ENCODE results near the gene CBX8. TPM values are rescaled to one million over a fixed set of nuclear protein-coding genes. Genes with fewer than 3 reads are reported as not detected.
A peak's percentile ranks its signal among the peaks of the same experiment; 100 is the strongest.

CBX8 gene
- total and polyA plus RNA-seq, 8 donors = 1.6 to 5.7 (median 4.1) TPM

DNA sequence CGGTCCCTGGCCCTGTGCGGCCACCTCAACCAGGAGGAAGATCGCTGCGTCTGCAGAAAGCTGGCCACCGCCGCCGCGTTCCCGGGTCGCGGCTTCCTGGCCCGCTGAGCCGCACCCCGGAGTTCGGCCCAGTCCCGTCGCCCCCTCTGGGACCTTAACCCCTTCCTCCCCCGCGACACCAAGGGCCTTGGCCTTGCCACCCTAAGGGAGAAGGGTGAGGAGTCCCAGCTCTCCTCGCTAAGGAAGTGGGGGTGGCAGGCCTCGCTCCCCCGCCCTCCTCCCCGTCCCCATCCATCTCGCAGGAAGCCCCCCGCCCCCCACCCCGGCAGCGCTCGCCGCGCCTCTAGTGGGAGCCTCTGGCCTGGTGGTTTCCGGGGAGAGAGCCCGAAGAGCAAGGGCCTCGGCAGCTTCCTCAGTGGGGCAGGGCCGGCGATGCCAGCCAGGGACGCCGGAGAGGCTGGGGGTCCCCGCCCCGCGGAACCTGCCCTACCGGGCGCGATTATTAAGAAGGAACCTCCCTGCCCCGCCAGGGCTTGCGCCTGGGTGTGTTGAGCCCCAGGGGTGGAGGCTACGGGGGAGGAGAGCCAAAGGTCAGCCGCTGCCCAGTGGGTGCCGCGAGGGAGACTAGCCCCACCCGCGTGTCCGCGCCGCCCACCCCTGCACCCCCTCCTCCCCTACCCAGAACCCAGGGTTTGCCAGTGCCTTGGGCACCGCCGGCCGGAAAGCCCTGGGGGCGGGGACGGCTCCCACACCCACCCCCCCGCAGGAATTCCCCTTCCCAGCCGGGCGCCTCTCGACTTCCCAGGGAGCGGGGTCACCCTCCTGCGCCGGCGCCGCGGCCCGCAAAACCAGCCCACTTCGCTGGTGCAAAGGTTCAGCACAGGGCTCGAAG is 35.6 kb upstream of the CBX8 start:
- intact Hi-C loops (cut with DNase I) = no loop called here
- Histone ChIP-seq H3K27ac (peak overlapping the region; percentile 55 to 84 (median 72)), H3K4me3 (peak overlapping the region in 2 of 4 donors; percentile 14 to 30), H3K9me3 (no peaks in the 10 kb centered on the region), H3K27me3 (no peaks in the 10 kb centered on the region), H3K36me3 (peaks cover 5 to 14% (median 7%) of the 10 kb centered on the region in 3 donors), H3K4me1 (peaks cover 35 to 45% (median 38%) of the 10 kb centered on the region in 3 donors)
- peak; percentile 52 to 85 (median 62) for DNase-seq
- TF ChIP-seq, protein P1, sequence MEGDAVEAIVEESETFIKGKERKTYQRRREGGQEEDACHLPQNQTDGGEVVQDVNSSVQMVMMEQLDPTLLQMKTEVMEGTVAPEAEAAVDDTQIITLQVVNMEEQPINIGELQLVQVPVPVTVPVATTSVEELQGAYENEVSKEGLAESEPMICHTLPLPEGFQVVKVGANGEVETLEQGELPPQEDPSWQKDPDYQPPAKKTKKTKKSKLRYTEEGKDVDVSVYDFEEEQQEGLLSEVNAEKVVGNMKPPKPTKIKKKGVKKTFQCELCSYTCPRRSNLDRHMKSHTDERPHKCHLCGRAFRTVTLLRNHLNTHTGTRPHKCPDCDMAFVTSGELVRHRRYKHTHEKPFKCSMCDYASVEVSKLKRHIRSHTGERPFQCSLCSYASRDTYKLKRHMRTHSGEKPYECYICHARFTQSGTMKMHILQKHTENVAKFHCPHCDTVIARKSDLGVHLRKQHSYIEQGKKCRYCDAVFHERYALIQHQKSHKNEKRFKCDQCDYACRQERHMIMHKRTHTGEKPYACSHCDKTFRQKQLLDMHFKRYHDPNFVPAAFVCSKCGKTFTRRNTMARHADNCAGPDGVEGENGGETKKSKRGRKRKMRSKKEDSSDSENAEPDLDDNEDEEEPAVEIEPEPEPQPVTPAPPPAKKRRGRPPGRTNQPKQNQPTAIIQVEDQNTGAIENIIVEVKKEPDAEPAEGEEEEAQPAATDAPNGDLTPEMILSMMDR (IDR thresholded peaks at IDR 0.05) = no peak
- ATAC-seq = peak; percentile 2 to 21 (median 4)
- FAIRE-seq = no peak
- 26 to 28% methylated on average over 69 to 72 of the region's 72 CpGs for WGBS, 2 donors

DNA sequence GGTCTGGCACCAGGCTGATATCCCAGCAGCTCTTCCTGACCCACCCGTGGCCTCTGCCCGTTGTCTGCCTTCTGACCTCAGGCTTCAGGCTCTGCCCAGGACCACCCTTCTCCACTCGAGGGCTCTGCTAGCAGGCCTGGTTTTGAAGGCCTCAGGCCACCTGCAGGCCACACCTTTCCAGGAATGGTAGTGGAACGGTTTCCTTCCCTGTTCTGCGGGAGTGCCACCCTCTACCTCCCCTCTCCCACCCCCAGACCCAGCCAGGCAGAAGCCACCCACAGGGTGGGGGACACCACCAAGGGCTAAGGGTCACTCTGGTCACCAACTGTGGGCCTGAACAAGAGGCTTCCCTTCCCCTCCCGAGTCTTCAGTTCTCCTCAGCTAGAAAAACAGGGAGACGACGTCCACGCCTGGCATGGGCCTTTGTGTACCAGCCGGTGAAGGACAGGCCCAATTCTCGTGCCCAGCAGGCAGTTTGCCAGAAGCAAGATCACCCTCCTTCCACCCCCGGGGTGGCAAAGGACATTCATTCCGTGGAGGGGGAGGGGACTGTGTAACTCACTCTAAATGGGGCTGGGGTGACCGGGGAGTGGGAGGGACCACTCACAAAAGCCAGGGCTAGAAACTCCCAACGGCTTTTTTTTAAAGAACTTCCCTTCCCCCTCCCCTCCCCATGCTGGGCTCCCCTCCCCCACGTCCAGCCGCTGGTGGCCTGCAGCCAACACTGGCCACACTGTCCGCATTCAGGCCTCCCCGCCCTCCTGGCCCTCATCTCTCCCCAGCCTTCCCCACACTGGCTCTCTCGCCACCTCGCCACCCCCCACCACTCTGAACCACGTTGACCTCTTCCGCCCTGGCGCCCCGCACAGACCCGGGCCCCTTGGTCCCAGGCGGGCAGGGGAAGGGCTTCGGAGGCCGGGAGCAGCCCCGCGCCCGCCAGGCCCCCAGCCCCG is 34.7 kb upstream of the CBX8 start:
- ATAC-seq = peak; percentile 52 to 75 (median 72)
- intact Hi-C loops (cut with DNase I) = no loop called here
- no peaks in the 10 kb centered on the region for H3K9me3 ChIP-seq
- peaks cover 31 to 38% (median 36%) of the 10 kb centered on the region in 3 donors for H3K4me1 ChIP-seq
- TF ChIP-seq, protein P1 (IDR thresholded peaks at IDR 0.05) = no peak
- peaks cover 5 to 14% (median 7%) of the 10 kb centered on the region in 3 donors for H3K36me3 ChIP-seq
- peak overlapping the region in 2 of 4 donors; percentile 14 to 30 for H3K4me3 ChIP-seq
- FAIRE-seq = no peak
- H3K27ac ChIP-seq = peak overlapping the region; percentile 55 to 84 (median 73)
- 14 to 16% methylated on average over 28 to 33 of the region's 33 CpGs for WGBS, 2 donors
- H3K27me3 ChIP-seq = no peaks in the 10 kb centered on the region
- DNase-seq = peak; percentile 84 to 96 (median 90)

DNA sequence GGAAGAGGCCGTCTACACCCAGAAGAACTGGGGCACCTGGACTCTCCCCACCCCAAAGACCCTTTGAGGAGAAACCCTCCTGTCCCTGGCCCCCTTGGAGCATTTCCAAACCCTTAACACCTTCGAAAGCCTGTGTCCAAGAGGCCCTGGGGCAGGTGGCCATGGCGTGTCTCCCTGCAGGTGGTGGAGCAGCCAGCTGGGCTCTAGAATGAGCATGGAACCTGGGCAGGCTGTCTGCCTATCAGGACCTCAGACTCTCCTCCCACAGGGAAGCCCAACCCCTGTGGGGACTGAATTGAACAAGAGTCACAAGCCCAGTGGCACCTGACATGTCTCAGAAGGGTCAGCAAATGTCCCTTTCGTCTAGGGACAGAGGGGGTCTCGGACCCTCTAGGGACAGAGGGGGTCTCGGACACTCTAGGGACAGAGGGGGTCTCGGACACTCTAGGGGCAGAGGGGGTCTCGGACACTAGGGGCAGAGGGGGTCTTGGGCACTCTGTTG is 33.9 kb upstream of the CBX8 start:
- no peaks in the 10 kb centered on the region for H3K9me3 ChIP-seq
- intact Hi-C loops (cut with DNase I) = no loop called here
- TF ChIP-seq, protein P1 (IDR thresholded peaks at IDR 0.05) = no peak
- peaks cover 24 to 31% (median 29%) of the 10 kb centered on the region in 3 donors for H3K4me1 ChIP-seq
- no peak overlapping the region for H3K4me3 ChIP-seq
- peaks cover 5 to 14% (median 7%) of the 10 kb centered on the region in 3 donors for H3K36me3 ChIP-seq
- FAIRE-seq = no peak
- peak overlapping the region in 3 of 4 donors; percentile 55 to 84 (median 64) for H3K27ac ChIP-seq
- DNase-seq = peak in 4 of 6 donors; percentile 24 to 51 (median 43)
- 76 to 89% methylated on average over 8 of the region's 8 CpGs for WGBS, 2 donors
- no peaks in the 10 kb centered on the region for H3K27me3 ChIP-seq
- no peak for ATAC-seq

- intact Hi-C loops (cut with DNase I) = no loop called here
- FAIRE-seq = no peak
- 83% methylated on average over 8 of the region's 8 CpGs for WGBS, 2 donors
Measured at GRCh38 chr17:79830303-79830702, 33.4 kb upstream of the CBX8 start.

More at GRCh38 chr17:79830303-79830702, 33.4 kb upstream of the CBX8 start:
- Histone ChIP-seq H3K27me3 (no peaks in the 10 kb centered on the region), H3K9me3 (no peaks in the 10 kb centered on the region), H3K4me3 (no peak overlapping the region), H3K27ac (no peak overlapping the region), H3K36me3 (peaks cover 5 to 14% (median 7%) of the 10 kb centered on the region in 3 donors), H3K4me1 (peaks cover 23 to 30% (median 29%) of the 10 kb centered on the region in 3 donors)
- ATAC-seq = no peak
- DNase-seq = no peak
- TF ChIP-seq, protein P1 (IDR thresholded peaks at IDR 0.05) = no peak
